HCT116 (cell line): ENCODE results near the gene PKHD1. TPM values are rescaled to one million over a fixed set of nuclear protein-coding genes. Genes with fewer than 3 reads are reported as not detected.

ENCODE experiments used
- ATAC-seq: fragments of 200-7000 bp; cut with Tn5 transposase; 2 replicates; pipeline ENCODE4 v1.9.1; 2020; ENCODE audit warnings: mild to moderate bottlenecking, moderate library complexity
- BruUV-seq: library from RNA; stranded (reverse); fragments of 400-500 nt; replicated peaks from 2 replicates; lab custom pipeline; 2021; lab: Mats Ljungman, UMichigan
- CTCF ChIA-PET: fragments of 300-600 bp; sonication (Branson Sonifier 250); formaldehyde crosslinking; loops from one replicate; lab custom pipeline; 2021; ENCODE audit warnings: antibody characterized with exemption; lab: Charles Lee
- POLR2A ChIA-PET: fragments of 300-600, 350-600 bp; sonication (Branson Sonifier 250); formaldehyde crosslinking; loops from one replicate; lab custom pipeline; 2021; ENCODE audit warnings: antibody characterized with exemption; lab: Charles Lee
- RAD21 ChIA-PET, 2 experiments: fragments of 300-600 bp; sonication (Branson Sonifier 250); formaldehyde crosslinking; loops; one replicate each; lab custom pipeline; 2023; ENCODE audit warnings: low total read pairs in 2 of 2; ENCODE audit not compliant: uncharacterized antibody in 2 of 2, unreplicated experiment in 2 of 2, low non-redundant PET in 1 of 2; lab: Charles Lee
- DNase-seq: peaks from one replicate; pipeline ENCODE4 v3.0.0-alpha.2; 2010; ENCODE audit warnings: low read depth, low spot score
- H2AFZ ChIP-seq: fragments of 200-600 bp; shearing (Covaris generic), sonication (generic); 2 replicates; pipeline ENCODE4 v1.6.1; 2017; ENCODE audit warnings: low read depth, mixed run types, mixed read lengths, antibody characterized with exemption, low read length; ENCODE audit not compliant: poor library complexity, severe bottlenecking
- H3K27ac ChIP-seq: 2 replicates; pipeline ENCODE4 v1.5.1; 2012; ENCODE audit warnings: low read depth, low read length
- H3K27me3 ChIP-seq: fragments of 200-600 bp; sonication (generic); 2 replicates; pipeline ENCODE4 v1.6.1; 2016; ENCODE audit warnings: mixed run types, low read length, mixed read lengths; ENCODE audit not compliant: insufficient read depth
- H3K36me3 ChIP-seq, 2 experiments: fragments of 200-500 bp in 1 of 2; fragments of 200-600 bp in 1 of 2; sonication (Bioruptor generic) in 1 of 2; sonication (generic) in 1 of 2; 2 replicates each; pipeline versions ENCODE4 v1.5.1 to v1.6.1; 2014 to 2016; ENCODE audit warnings: low read length in 2 of 2, inconsistent platforms in 1 of 2, mixed read lengths in 1 of 2, mixed run types in 1 of 2; ENCODE audit not compliant: insufficient read depth in 2 of 2, control insufficient read depth in 1 of 2
- H3K4me1 ChIP-seq, 2 experiments: fragments of 200-600 bp in 1 of 2; sonication (generic) in 1 of 2; 2 replicates each; pipeline versions ENCODE4 v1.5.1 to v1.6.1; 2012 to 2017; ENCODE audit warnings: low read length in 2 of 2, inconsistent platforms in 1 of 2, mild to moderate bottlenecking in 1 of 2, mixed read lengths in 1 of 2, mixed run types in 1 of 2, moderate library complexity in 1 of 2; ENCODE audit not compliant: insufficient read depth in 2 of 2, control insufficient read depth in 1 of 2
- H3K4me2 ChIP-seq: fragments of 200-600 bp; sonication (generic); 2 replicates; pipeline ENCODE4 v1.6.1; 2017; ENCODE audit warnings: mixed run types, low read length, mixed read lengths
- H3K4me3 ChIP-seq, 2 experiments: fragments of 200-600 bp in 1 of 2; sonication (generic) in 1 of 2; replicated peaks in 1 of 2; 2 replicates each; pipeline ENCODE4 v1.5.1; 2011 to 2016; ENCODE audit warnings: low read length in 2 of 2, control low read depth in 1 of 2, low read depth in 1 of 2, mild to moderate bottlenecking in 1 of 2, mixed read lengths in 1 of 2, mixed run types in 1 of 2
- H3K79me2 ChIP-seq: fragments of 200-600 bp; sonication (generic); 2 replicates; pipeline ENCODE4 v1.6.1; 2017; ENCODE audit warnings: mild to moderate bottlenecking, mixed run types, low read length, moderate library complexity, mixed read lengths; ENCODE audit not compliant: insufficient read depth
- H3K9ac ChIP-seq: fragments of 200-600 bp; sonication (generic); 2 replicates; pipeline ENCODE4 v1.6.1; 2016; ENCODE audit warnings: low read length, mixed read lengths
- H3K9me2 ChIP-seq: fragments of 200-600 bp; sonication (generic), shearing (Covaris generic); 2 replicates; pipeline ENCODE4 v1.6.1; 2017; ENCODE audit warnings: mixed run types, mild to moderate bottlenecking, moderate library complexity; ENCODE audit not compliant: insufficient read depth
- H3K9me3 ChIP-seq, 2 experiments: fragments of 200-500 bp in 1 of 2; fragments of 200-600 bp in 1 of 2; sonication (Bioruptor generic) in 1 of 2; sonication (generic) in 1 of 2; 2 replicates each; pipeline ENCODE4 v1.6.1; 2014 to 2017; ENCODE audit warnings: low read length in 2 of 2, mixed read lengths in 2 of 2, inconsistent platforms in 1 of 2, low read depth in 1 of 2, mild to moderate bottlenecking in 1 of 2, mixed run types in 1 of 2, moderate library complexity in 1 of 2; ENCODE audit not compliant: control insufficient read depth in 1 of 2, insufficient read depth in 1 of 2
- H4K20me1 ChIP-seq: fragments of 200-600 bp; sonication (generic), shearing (Covaris generic); 2 replicates; pipeline ENCODE4 v1.6.1; 2017; ENCODE audit warnings: mixed run types, mild to moderate bottlenecking, moderate library complexity; ENCODE audit not compliant: insufficient read depth
- CBX3 ChIP-seq: IDR thresholded peaks from 2 replicates; pipeline ENCODE4 v1.6.1; 2012; ENCODE audit warnings: low read depth
- EGR1 ChIP-seq: IDR thresholded peaks from 2 replicates; pipeline ENCODE4 v1.6.1; 2012; ENCODE audit warnings: low read depth
- EZH2 ChIP-seq: fragments of 200-600 bp; sonication (generic); IDR thresholded peaks from 2 replicates; pipeline ENCODE4 v1.6.1; 2017; ENCODE audit warnings: antibody characterized with exemption, mixed run types
- FOSL1 ChIP-seq: IDR thresholded peaks from 2 replicates; pipeline ENCODE4 v1.6.1; 2012; ENCODE audit warnings: low read depth
- MAX ChIP-seq: IDR thresholded peaks from 2 replicates; pipeline ENCODE4 v1.6.1; 2012
- REST ChIP-seq: IDR thresholded peaks from 2 replicates; pipeline ENCODE4 v1.6.1; 2012; ENCODE audit warnings: low read depth
- TCF7L2 ChIP-seq: IDR thresholded peaks from 2 replicates; pipeline ENCODE4 v1.7.0; 2011; ENCODE audit warnings: borderline replicate concordance, inconsistent platforms; ENCODE audit not compliant: insufficient read depth, insufficient read length; ENCODE audit errors: extremely low read depth
- intact Hi-C: fragments of 100-400 bp; cut with micrococcal nuclease; formaldehyde crosslinking; loops from 2 replicates; pipeline ENCODE4 v1.10.0; 2022
- total RNA-seq: library from RNA; stranded (reverse); gene quantifications from one replicate; pipeline ENCODE4 v1.2.1, GENCODE V29; 2021; ENCODE audit not compliant: unreplicated experiment
- TF ChIP-seq, protein P1 (sequence below): IDR thresholded peaks from 2 replicates; pipeline ENCODE4 v1.6.1; 2012
- TF ChIP-seq, protein P2 (sequence below), 3 experiments: fragments of 200-600 bp in 1 of 3; sonication (generic) in 1 of 3; IDR thresholded peaks in 2 of 3; conservative IDR thresholded peaks in 1 of 3; 2 replicates each; pipeline ENCODE4 v1.5.1; 2012 to 2017; ENCODE audit warnings: low read depth in 2 of 3, low read length in 2 of 3, antibody characterized with exemption in 1 of 3, borderline replicate concordance in 1 of 3, control low read depth in 1 of 3, mild to moderate bottlenecking in 1 of 3, mixed read lengths in 1 of 3, mixed run types in 1 of 3, moderate library complexity in 1 of 3; ENCODE audit not compliant: insufficient read depth in 1 of 3

Gene PKHD1
- total RNA-seq, 1 experiment from 2014 or later, result not detected

DNA sequence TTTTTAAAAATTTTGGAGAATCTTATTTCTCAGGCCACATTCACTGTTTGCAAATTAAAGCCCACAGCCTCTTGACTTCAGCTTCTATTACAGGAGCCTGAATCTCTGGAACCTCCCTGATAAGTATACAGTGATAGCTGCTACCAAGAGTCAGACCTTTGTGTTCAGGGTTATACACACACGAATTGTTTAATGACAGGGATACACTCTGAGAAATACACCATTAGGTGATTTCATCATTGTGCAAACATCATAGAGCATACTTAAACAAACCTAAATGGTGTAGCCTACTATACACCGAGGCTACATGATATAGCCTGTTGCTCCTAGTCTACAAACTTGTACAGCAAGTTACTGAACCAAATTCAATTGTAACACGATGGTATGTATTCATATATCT lies 473.9 kb downstream of the PKHD1 start:
- no TSS peak for BruUV-seq
- peaks cover 0 to 7% of the 10 kb centered on the region in 2 experiments; a peak in 3 of 4 replicates for H3K9me3 ChIP-seq
- no peak overlapping the region for H3K9ac ChIP-seq
- ChIA-PET POLR2A (no interaction called here), CTCF (no interaction called here), RAD21 (no interaction called here)
- TF ChIP-seq EGR1 (no peak), FOSL1 (no peak), MAX (no peak), TCF7L2 (no peak), CBX3 (no peak), REST (no peak), EZH2 (no peak)
- TF ChIP-seq, protein P1, sequence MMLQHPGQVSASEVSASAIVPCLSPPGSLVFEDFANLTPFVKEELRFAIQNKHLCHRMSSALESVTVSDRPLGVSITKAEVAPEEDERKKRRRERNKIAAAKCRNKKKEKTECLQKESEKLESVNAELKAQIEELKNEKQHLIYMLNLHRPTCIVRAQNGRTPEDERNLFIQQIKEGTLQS, result no peak
- TF ChIP-seq, protein P2, sequence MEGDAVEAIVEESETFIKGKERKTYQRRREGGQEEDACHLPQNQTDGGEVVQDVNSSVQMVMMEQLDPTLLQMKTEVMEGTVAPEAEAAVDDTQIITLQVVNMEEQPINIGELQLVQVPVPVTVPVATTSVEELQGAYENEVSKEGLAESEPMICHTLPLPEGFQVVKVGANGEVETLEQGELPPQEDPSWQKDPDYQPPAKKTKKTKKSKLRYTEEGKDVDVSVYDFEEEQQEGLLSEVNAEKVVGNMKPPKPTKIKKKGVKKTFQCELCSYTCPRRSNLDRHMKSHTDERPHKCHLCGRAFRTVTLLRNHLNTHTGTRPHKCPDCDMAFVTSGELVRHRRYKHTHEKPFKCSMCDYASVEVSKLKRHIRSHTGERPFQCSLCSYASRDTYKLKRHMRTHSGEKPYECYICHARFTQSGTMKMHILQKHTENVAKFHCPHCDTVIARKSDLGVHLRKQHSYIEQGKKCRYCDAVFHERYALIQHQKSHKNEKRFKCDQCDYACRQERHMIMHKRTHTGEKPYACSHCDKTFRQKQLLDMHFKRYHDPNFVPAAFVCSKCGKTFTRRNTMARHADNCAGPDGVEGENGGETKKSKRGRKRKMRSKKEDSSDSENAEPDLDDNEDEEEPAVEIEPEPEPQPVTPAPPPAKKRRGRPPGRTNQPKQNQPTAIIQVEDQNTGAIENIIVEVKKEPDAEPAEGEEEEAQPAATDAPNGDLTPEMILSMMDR (IDR thresholded peaks at IDR 0.05 in 2 of 3, conservative IDR thresholded peaks at IDR 0.05 in 1 of 3; ENCODE audit: borderline replicate concordance in 1 of 3, insufficient read depth in 1 of 3, low read depth in 2 of 3, low read length in 2 of 3), result no peak
- H3K79me2 ChIP-seq, result no peaks in the 10 kb centered on the region
- H3K9me2 ChIP-seq, result no peaks in the 10 kb centered on the region
- no peak for ATAC-seq
- H4K20me1 ChIP-seq, result no peaks in the 10 kb centered on the region
- H2AFZ ChIP-seq, result no peak overlapping the region
- no peak overlapping the region for H3K4me3 ChIP-seq
- no peaks in the 10 kb centered on the region for H3K4me1 ChIP-seq
- intact Hi-C loops, result no loop called here
- no peak overlapping the region for H3K4me2 ChIP-seq
- DNase-seq, result no peak
- no peaks in the 10 kb centered on the region for H3K36me3 ChIP-seq
- no peaks in the 10 kb centered on the region for H3K27me3 ChIP-seq
- H3K27ac ChIP-seq, result no peak overlapping the region
